Glomerular endothelial cell (primary cell): ENCODE measurements around the gene WDR90. TPM values are rescaled to one million over a fixed set of nuclear protein-coding genes. Genes with fewer than 3 reads are reported as not detected.

Experiments
- DNase-seq: peaks from one replicate; pipeline ENCODE4 v3.0.0-alpha.2; 2011; ENCODE audit warnings: low read depth, low spot score; ENCODE audit errors: extremely low read depth
- total RNA-seq: library from RNA; depleted of rRNA; stranded (reverse); fragments of >200 nt; gene quantifications from 2 replicates; pipeline ENCODE4 v1.2.3, GENCODE V29; 2015

WDR90 gene
- total RNA-seq, 1 donor from 2014 or later: 21.2 TPM

DNA sequence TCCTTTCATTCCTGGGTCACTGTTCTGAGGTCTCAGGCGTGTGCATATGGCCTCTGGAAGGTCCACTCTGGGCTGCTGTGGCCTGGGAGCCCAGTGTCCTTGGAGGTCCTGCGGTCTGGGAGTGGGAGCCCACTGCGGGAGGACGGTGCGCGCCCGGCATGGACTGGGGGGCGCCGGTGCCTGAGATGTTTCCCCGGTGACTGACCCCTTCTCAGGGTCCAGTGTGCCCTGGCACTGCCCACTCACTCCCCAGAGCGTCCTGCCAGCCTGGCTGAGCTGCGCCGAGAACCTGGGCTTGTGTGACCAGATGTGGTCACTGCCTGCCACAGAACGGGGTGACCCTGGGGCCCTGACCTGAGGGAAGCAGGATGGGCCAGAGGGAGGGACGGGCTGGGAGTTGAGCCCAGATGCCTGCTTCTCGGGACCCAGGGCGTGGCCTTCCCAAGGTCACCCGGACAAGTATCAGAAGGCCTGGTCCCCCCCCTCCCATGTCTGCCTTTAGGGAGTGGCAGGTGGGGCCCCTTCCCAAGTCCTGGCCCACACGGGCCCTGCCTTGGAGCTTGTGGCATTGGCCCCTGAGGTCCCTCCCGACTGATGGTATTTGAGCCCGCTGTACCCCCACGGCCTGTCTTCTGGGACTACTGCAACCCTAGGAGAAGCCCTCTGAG lies 25.2 kb downstream of the WDR90 start:
- DNase-seq: no peak

DNA sequence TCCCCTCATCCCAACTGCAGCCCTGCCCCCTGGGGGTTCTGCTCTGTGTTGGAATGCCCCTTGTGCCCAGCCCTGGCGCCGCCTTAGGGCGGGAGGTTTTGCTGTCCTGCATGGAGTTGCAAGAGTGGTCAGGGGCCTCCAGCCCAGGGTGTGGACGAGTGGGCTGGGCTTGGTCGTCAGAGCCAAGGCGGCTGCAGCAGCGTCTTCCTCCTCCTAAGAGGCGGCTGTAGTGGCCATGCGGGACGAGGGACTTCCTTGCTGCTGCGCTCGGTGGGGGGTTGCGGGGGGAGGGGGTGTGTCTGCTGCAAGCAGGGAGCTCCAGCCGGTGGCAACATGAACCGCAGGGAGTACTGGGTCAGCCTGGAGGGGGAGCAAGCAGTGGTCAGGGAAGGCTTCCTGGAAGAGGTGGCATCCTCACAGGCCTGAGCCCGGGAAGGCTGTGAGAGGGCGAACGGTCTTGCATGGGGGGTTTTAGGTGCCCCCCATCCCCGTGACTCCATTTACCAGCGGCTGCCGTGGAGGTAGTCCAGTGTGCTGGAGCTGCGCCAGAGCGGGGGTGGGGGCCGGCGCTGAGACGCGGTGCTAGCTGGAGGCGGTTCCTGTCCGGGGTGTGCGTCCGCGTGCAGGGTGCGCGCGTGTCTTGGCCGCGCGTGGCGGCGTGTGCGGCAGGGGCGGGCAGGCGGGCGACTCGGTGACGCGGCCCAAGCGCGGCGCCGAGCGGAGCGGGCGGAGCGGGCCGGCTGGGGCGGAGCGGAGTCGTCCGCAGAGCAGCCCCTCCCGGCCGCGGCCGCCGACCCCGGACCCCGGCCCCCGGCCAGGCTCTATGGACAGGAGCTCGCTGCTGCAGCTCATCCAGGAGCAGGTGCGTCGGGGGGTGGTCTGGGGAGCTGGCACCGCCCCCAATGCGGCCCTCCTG lies 26.1 kb downstream of the WDR90 start, which contains the start of gene RHBDL1:
Gene RHBDL1 (plus strand): TSS at position 704 of the 916 bp plus-strand sequence. CDS start 120 bp downstream, at position 824.
- no peak for DNase-seq

DNA sequence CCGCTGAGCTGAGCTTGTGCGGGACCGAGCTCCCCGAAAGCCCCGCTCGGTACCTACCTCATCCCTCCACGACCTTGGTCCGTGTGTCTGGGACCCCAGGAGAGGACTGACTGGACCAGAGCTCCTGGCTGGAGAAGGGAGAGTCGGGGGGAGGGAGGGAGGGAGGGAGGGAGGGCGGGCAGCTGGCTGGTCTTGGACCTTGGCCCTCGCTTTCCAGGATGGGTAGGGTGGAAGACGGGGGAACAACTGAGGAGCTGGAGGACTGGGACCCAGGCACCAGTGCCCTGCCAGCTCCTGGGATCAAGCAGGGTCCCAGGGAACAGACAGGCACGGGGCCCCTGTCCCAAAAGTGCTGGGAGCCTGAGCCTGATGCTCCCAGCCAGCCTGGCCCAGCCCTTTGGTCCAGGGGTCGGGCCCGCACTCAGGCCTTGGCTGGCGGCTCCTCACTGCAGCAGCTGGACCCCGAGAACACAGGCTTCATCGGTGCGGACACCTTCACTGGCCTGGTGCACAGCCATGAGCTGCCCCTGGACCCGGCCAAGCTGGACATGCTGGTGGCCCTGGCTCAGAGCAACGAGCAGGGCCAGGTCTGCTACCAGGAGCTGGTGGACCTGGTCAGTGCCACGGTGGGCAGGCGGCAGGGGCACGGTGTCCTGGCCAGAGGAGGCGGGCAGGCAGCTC lies 26.9 kb downstream of the WDR90 start:
- no peak for DNase-seq

DNA sequence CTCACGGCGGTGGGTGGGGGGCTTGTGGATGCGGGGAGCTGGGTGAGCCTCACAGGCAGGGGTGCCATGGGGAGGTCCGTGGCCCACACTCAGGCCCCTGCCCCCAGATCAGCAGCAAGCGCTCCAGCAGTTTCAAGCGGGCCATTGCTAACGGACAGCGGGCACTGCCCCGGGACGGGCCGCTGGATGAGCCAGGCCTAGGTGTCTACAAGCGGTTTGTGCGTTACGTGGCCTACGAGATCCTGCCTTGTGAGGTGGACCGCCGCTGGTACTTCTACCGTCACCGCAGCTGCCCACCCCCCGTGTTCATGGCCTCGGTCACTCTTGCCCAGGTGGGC lies 27.4 kb downstream of the WDR90 start:
- no peak for DNase-seq

DNA sequence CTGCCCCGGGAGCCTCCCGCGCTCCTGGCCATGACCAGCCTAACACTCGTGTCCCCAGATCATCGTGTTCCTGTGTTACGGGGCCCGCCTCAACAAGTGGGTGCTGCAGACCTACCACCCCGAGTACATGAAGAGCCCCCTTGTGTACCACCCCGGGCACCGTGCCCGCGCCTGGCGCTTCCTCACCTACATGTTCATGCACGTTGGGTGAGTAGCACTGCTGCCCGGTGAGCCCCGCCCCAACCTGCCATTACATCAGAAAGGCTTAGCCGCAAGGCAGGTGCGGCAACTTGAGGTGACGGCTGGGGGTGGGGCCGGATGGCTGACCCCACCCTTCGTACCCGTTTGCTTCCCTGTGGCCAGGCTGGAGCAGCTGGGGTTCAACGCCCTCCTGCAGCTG lies 27.7 kb downstream of the WDR90 start:
- no peak for DNase-seq

DNA sequence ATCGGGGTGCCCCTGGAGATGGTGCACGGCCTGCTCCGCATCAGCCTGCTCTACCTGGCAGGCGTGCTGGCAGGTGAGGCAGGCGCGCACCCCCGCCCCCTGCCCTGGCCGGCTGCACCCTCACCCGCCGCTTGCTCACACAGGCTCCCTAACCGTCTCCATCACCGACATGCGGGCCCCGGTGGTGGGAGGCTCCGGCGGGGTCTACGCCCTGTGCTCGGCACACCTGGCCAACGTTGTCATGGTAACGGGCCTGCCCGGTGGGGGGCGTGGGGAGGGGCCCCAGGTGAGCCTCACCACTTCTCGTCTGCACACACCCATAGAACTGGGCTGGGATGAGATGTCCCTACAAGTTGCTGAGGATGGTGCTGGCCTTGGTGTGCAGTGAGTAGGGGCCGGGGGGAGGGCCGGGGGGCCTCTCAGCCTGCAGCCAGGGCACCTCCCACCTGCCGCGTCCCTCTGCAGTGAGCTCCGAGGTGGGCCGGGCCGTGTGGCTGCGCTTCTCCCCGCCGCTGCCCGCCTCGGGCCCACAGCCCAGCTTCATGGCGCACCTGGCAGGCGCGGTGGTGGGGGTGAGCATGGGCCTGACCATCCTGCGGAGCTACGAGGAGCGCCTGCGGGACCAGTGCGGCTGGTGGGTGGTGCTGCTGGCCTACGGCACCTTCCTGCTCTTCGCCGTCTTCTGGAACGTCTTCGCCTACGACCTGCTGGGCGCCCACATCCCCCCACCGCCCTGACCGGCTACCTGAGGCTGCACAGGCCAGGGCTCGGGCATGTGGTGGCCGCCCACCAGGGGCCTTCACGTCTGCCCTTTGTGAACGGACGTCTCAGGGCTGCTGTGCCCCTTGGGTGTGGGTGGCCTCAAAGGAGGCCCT lies 28.4 kb downstream of the WDR90 start:
- DNase-seq: no peak

DNA sequence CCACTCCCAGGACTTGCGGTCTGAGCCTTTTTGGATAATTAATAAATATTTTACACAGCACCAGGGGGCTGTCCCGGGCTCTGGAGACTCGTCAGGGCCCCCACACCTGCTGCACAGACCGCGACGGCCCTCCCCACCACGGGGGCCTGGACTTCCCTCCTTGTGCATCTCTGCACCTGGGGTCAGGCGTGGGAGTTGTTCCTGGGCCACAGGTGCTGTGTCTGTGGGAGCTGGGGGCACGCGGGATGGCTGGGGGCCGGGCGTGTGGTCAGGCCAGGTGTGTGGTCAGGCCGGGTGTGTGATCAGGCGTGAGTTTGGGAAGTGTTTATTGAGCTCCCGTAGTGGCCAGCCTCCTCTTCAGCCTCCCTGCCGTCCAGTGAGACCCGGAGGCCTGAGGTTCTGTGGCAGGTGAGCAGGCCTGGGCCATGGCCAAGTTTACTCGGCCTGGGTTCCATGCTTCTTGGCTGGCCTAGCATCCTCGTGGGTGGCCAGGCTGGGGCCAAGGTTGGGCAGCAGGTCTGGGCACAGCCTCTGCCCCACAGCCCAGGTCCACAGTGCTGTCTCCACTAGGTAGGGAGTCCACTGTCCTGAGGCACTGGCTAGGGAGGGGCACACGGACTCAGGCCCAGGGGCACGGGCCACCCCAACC lies 29.2 kb downstream of the WDR90 start:
- DNase-seq: no peak

DNA sequence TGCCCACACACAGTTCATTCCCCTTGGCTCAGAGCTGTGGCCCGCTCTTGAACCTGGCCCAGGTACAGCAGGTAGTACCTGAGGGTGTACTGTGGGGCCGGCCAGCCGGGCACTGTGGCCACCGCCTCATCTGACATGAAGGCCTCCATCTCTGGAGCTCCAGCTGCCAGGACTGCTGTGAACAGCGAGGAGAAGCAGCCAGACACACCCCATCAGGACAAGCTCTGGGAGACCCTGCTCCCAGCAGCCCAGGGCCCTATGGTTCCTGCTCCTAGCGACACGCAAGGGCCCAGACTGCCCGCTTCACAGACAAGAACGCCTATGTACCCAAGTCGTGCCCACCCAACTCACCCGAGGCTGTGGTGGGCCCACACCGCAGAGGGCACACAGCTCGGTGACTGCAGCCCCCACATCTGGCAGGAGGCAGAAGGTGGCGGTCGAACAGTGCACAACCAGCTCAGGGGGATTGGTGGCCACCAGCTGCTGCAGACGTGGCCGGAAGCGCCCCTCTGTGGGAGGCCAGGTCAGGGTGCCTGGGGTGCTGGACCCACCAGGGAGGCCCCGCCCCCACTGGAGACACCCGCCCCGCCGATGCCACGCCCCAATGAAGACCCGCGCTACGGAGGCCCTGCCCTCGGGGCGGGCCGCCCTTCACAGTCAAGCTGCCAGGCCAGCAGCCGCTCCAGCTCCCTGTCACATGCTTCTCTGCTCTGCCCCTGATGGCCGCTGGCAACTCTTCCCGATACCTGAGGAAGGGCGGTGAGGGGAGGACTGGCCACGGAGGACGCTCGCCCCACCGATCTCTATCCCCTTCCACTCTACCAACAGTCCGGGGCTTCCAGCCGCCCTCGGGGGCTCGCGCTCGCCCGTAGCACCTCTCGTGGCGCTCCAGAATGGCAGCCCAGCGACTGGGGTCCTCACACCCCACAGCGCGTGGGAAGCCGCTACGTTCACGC lies 30.0 kb downstream of the WDR90 start:
- DNase-seq: no peak

DNA sequence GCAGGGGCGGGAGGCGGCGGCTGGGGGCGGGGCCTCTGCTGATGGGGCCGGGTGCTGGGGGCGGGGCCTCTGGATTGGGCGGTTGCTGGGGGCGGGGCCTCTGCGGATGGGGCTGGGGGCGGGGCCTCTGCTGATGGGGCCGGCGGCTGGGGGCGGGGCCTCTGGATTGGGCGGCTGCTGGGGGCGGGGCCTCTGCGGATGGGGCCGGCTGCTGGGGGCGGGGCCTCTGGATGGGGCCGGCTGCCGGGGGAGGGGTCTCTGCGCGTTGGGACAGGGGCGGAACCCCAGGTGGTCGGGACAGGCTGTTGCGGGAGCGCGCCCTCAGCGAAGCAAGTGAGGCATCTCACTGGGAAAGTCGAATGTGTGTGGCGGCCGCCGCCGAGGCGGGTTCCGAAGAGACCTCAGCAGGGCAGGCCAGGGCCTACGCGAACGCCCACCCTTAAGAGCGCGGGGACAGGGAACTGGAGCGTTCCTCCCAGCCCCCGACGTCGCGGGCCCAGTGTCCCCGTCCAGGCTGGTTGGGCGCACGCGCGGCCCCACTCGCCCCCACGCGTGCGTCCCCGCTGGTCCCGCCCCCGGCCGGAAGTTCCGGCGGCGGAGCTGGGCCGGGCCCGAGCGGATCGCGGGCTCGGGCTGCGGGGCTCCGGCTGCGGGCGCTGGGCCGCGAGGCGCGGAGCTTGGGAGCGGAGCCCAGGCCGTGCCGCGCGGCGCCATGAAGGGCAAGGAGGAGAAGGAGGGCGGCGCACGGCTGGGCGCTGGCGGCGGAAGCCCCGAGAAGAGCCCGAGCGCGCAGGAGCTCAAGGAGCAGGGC lies 30.9 kb downstream of the WDR90 start, which contains the start of gene STUB1:
Gene STUB1 (plus strand): TSS at position 597 of the 811 bp plus-strand sequence. CDS start 116 bp downstream, at position 713.
- DNase-seq: no peak

DNA sequence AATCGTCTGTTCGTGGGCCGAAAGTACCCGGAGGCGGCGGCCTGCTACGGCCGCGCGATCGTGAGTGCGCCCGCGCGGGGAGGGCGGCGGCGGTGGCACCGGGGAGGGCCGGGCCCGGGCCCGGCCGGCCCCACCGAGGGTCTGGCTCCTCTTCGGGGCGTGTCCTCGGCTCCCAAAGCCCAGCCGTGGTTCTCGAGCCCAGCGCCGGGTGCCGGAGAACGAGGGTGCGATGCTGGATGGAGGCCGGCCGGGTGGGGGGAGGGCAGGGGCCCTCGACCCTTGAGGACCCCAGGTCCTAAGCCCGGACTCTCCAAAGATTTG lies 31.4 kb downstream of the WDR90 start:
- no peak for DNase-seq

DNA sequence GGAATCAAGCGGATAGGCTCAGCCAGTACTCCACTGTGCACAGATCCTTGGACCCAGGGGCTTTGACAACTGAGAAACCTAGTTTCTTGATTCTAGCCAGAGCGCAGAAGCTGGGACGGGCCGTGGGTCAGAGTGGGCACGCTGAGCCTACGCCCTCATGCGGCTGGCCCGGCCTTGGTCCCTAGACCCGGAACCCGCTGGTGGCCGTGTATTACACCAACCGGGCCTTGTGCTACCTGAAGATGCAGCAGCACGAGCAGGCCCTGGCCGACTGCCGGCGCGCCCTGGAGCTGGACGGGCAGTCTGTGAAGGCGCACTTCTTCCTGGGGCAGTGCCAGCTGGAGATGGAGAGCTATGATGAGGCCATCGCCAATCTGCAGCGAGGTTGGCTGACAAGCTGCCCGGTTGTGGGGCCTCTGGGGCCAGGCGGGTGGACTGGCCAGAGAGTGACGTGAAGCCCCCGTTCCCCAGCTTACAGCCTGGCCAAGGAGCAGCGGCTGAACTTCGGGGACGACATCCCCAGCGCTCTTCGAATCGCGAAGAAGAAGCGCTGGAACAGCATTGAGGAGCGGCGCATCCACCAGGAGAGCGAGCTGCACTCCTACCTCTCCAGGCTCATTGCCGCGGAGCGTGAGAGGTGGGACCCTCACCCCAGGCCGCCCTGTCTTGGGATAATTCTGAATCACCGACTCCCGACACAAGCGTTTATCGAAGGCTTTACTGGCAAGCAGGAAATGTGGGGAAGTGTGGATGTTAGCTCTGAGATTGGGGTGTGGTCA lies 32.0 kb downstream of the WDR90 start:
- no peak for DNase-seq

DNA sequence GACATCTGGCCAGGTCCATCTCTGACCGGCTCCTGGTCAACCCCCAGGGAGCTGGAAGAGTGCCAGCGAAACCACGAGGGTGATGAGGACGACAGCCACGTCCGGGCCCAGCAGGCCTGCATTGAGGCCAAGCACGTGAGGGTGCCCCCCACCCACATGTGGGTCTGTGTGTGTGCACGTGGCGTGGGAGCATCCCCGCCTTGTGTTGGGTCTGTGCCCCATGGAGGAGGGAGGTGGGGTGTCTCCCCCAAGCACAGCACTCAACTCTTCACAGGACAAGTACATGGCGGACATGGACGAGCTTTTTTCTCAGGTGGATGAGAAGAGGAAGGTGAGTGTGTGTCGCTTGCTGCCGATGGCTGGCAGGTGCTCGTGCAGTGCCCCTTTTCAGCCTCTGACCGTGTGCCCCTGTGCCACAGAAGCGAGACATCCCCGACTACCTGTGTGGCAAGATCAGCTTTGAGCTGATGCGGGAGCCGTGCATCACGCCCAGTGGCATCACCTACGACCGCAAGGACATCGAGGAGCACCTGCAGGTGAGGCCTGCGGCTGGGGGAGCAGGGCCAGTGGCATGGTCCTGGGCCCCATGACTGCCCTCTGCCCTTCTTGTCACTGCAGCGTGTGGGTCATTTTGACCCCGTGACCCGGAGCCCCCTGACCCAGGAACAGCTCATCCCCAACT lies 32.7 kb downstream of the WDR90 start:
- no peak for DNase-seq

DNA sequence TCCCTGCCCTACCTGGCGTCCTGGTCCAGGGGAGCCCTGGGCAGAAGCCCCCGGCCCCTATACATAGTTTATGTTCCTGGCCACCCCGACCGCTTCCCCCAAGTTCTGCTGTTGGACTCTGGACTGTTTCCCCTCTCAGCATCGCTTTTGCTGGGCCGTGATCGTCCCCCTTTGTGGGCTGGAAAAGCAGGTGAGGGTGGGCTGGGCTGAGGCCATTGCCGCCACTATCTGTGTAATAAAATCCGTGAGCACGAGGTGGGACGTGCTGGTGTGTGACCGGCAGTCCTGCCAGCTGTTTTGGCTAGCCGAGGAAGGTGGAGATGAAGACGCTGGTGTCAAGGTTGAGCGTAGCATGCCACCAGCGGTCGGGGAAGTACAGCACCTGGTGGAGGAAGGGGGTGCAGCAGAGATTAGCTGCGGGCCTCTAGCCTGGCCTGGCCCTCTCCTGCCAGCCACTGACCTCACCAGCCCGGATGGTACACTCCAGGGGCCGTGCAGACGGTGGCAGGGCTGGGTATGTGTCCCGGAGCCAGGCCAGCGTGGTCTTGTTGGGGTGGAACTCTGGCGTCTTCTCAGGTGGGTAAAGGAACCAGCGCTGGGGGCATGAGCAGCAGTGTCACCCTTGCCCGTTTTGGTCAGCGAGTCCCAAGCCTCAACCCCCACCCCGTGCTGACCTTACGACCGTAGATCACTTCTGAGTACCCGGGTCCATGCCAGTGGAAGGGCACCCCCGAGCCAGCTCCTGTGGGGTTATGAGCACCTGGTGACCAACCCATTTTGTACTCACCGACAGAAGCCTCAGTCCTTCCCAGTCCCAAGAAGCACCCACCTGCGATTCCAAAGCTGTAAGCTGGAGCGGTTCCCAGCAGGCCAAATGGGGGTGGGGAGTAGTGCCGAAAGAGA lies 33.6 kb downstream of the WDR90 start:
- no peak for DNase-seq

DNA sequence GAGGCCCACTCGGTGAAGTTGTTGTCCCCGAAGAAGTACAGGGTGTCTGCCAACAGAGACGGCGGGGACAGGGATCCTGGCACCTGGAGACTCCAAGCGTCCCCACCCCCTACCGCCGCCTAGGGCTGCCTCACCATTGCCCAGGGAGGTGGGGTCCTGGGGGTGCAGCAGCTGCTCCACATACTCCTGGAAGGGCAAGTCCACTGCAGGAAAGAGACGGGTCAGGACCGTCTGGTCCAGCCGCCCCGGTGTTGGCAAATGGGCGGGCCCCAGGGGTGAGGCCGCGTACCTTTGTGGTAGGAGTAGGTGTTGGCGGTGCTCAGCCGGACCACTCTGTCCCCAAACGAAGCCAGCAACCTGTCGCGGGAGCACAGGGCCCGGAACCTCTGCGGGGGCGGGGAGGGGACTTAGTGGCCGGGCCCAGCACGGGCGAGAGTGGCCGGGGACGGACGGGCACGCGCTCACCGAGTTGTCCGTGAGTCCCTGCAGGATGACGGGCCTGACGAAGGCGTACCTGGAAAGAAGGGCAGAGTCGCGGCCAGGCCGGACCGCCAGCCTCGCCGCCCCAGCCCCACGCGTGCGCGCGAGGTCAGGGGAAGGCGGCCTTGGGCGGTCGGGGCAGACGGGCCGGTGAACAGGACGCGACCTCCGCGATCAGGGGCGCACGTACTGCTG lies 34.4 kb downstream of the WDR90 start:
- DNase-seq: no peak

DNA sequence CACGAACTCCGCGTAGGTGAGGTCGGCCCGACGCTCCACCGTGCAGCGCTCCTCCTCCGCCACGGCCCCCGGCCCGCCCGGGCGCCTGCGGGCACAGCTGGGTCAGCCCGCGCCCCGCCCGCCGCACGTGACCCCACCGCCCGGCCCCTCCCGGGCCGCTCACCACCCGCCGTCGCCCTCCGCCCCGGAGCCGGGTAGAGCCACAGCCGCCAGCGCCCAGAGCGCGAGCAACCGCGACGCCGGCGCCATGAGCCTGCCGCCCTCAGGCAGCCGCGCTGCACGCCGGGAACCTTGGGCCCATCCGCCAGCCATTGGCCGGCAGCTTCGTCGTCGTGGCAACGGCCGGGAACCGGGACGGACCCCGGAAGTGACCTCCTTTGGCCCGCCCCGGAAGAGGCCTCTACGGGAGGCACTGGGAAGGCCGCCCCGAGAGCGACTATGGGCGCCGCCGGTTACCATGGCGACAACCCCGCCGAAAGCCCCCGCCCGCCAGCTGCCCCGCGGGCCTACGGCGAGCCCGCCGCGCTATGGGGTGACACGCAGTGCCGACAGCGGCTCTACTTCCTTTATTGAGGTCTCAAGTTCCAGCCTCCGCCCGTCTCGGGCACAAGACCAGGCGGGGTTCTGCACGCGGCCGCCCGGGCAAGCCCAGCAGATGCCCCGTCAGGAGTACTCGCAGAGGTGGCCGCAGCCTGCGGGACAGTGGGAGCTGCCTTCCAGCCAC lies 35.1 kb downstream of the WDR90 start, which contains the start of gene JMJD8:
Gene JMJD8 (minus strand): TSS at position 264 of the 724 bp plus-strand sequence. CDS start 15 bp downstream, at position 249.
- DNase-seq: no peak
